HFFc6 (cell line): ENCODE results near the gene ID1. TPM values are rescaled to one million over a fixed set of nuclear protein-coding genes. Genes with fewer than 3 reads are reported as not detected.
A peak's percentile ranks its signal among the peaks of the same experiment; 100 is the strongest.

Experiments used
- DNase-seq: peaks from one replicate; pipeline ENCODE4 v3.0.0-alpha.2; 2018
- H3K27ac Mint-ChIP-seq: 2 replicates; pipeline ENCODE4 v1.8.0; 2020; ENCODE audit warnings: mild to moderate bottlenecking, mixed read lengths
- H3K27me3 Mint-ChIP-seq: 2 replicates; pipeline ENCODE4 v1.8.0; 2021; ENCODE audit warnings: mild to moderate bottlenecking, moderate library complexity, mixed read lengths; ENCODE audit not compliant: insufficient read depth
- H3K36me3 Mint-ChIP-seq: 2 replicates; pipeline ENCODE4 v1.8.0; 2021; ENCODE audit warnings: low read depth, mixed read lengths
- H3K4me1 Mint-ChIP-seq: 2 replicates; pipeline ENCODE4 v1.8.0; 2020; ENCODE audit warnings: low read depth, mixed read lengths
- H3K4me3 Mint-ChIP-seq: 2 replicates; pipeline ENCODE4 v1.8.0; 2020; ENCODE audit warnings: mild to moderate bottlenecking, moderate library complexity, mixed read lengths
- H3K9me3 Mint-ChIP-seq: 2 replicates; pipeline ENCODE4 v1.8.0; 2020; ENCODE audit warnings: mild to moderate bottlenecking, mixed read lengths
- CTCF ChIP-seq: fragments of 200-600 bp; sonication (generic); IDR thresholded peaks from 2 replicates; pipeline ENCODE4 v1.5.0; 2021; ENCODE audit warnings: antibody characterized with exemption, mild to moderate bottlenecking
- long read RNA-seq: library from polyadenylated mRNA; unstranded; transcript quantifications from one replicate; pipeline ENCODE4 v2.0.0, GENCODE V29; 2019
- total RNA-seq, 6 experiments: library from RNA; stranded (reverse); fragmentation: NEBNext Ultra II Directional; extraction: Animal tissue kit (Norgen Biotek cat#: 25700); gene quantifications; 2 replicates in 1 of 6; 3 replicates in 5 of 6; pipeline ENCODE4 v1.2.3, GENCODE V29; 2021

Gene ID1
- 100 to 1,000 TPM; 397 to 487 (median 452) TPM for total RNA-seq
- long read RNA-seq, transcript ID1-202 (2 exons, 994 nt): major isoform, 599 of 634 reads
- long read RNA-seq, transcript ID1-201 (1 exons, 1,233 nt): minor isoform, 32 of 634 reads
- long read RNA-seq, partial matches to known transcripts: 0 of 634 reads
- long read RNA-seq, other reads (novel, unspliced or antisense): 3 of 634 reads

GRCh38 chr20:31605031-31605901 is at the start of gene ID1:
ID1 (plus strand) TSS chr20:31605289; CDS start chr20:31605388, 99 bp downstream.
- peaks cover 23% of the 10 kb centered on the region for H3K9me3 Mint-ChIP-seq
- TF ChIP-seq CTCF: no peak
- DNase-seq: peak; percentile 97
- H3K4me1 Mint-ChIP-seq: peaks cover 42% of the 10 kb centered on the region
- peak within 1 kb of the TSS; percentile 99 for H3K27ac Mint-ChIP-seq
- H3K36me3 Mint-ChIP-seq: peaks cover 29% of the 10 kb centered on the region
- peak within 1 kb of the TSS; percentile 96 for H3K4me3 Mint-ChIP-seq
- peaks cover 38% of the 10 kb centered on the region for H3K27me3 Mint-ChIP-seq

DNA sequence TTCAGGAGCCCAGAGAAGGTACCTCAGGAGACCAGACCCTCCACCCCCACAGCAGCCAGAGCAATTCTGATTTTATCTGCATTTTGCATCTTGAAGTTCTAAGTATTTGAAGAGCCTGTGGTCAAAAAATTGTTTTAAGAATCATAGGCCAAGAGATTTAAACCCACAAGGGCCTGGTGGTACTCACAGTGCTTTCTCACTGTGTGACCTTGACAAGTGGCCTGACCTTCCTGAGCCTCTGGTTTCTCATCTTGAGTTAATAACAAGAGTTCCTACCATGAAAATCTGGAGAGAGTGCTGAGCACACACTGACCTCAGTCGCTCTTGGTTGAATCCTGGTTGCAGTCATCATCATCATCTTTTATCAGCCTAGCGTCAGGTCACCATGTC is 45.4 kb upstream of the ID1 start:
- Mint-ChIP-seq H3K9me3 (no peaks in the 10 kb centered on the region), H3K4me3 (peak overlapping the region; percentile 9), H3K27ac (peak overlapping the region; percentile 92), H3K27me3 (peaks cover 5% of the 10 kb centered on the region), H3K36me3 (peaks cover 42% of the 10 kb centered on the region), H3K4me1 (peaks cover 56% of the 10 kb centered on the region)
- DNase-seq: peak; percentile 49
- TF ChIP-seq CTCF: no peak

- peaks cover 5% of the 10 kb centered on the region for H3K27me3 Mint-ChIP-seq
- H3K4me1 Mint-ChIP-seq: peaks cover 56% of the 10 kb centered on the region
- no peaks in the 10 kb centered on the region for H3K9me3 Mint-ChIP-seq
- H3K36me3 Mint-ChIP-seq: peaks cover 42% of the 10 kb centered on the region
- peak; percentile 81 for DNase-seq
- peak overlapping the region; percentile 59 for H3K4me3 Mint-ChIP-seq
- TF ChIP-seq CTCF: peak; percentile 97
- H3K27ac Mint-ChIP-seq: peak overlapping the region; percentile 92
These were observed 44.9 kb upstream of the ID1 start for GRCh38 chr20:31560094-31560745.

GRCh38 chr20:31560746-31561598 is 44.1 kb upstream of the ID1 start:
- peaks cover 5% of the 10 kb centered on the region for H3K27me3 Mint-ChIP-seq
- peaks cover 42% of the 10 kb centered on the region for H3K36me3 Mint-ChIP-seq
- H3K4me1 Mint-ChIP-seq: peaks cover 59% of the 10 kb centered on the region

More at GRCh38 chr20:31560746-31561598, 44.1 kb upstream of the ID1 start:
- Mint-ChIP-seq H3K27ac (peak overlapping the region; percentile 92), H3K4me3 (peak overlapping the region; percentile 76), H3K9me3 (no peaks in the 10 kb centered on the region)
- DNase-seq: peak; percentile 97
- no peak for TF ChIP-seq CTCF
